HG03571 (cell line): ENCODE measurements around the gene MVB12B.

Source experiments
- ATAC-seq: cut with Tn5 transposase; IDR thresholded peaks from one replicate; pipeline ENCODE4 v1.9.1; 2021; ENCODE audit not compliant: unreplicated experiment

The MVB12B gene

GRCh38 chr9:126401581-126401980 is 75.0 kb downstream of the MVB12B start:
- no peak for ATAC-seq

GRCh38 chr9:126403397-126403796 is 76.8 kb downstream of the MVB12B start:
- ATAC-seq = no peak

- no peak for ATAC-seq
Measured at GRCh38 chr9:126404459-126404858, 77.8 kb downstream of the MVB12B start.

GRCh38 chr9:126406075-126406667 is 79.5 kb downstream of the MVB12B start:
- no peak for ATAC-seq

GRCh38 chr9:126407114-126407870 is 80.7 kb downstream of the MVB12B start:
- no peak for ATAC-seq

- no peak for ATAC-seq
Measured at GRCh38 chr9:126408004-126408403, 81.4 kb downstream of the MVB12B start.

GRCh38 chr9:126410229-126410628 is 83.6 kb downstream of the MVB12B start:
- no peak for ATAC-seq

GRCh38 chr9:126411225-126411947 is 84.8 kb downstream of the MVB12B start:
- peak; percentile 59 for ATAC-seq

GRCh38 chr9:126411948-126412284 is 85.3 kb downstream of the MVB12B start:
- peak; percentile 23 for ATAC-seq

- no peak for ATAC-seq
Measured at GRCh38 chr9:126412905-126413304, 86.3 kb downstream of the MVB12B start.

- no peak for ATAC-seq
Measured at GRCh38 chr9:126413391-126414068, 86.9 kb downstream of the MVB12B start.

GRCh38 chr9:126415741-126416370 is 89.2 kb downstream of the MVB12B start:
- no peak for ATAC-seq

GRCh38 chr9:126417043-126417442 is 90.4 kb downstream of the MVB12B start:
- no peak for ATAC-seq

- no peak for ATAC-seq
Measured at GRCh38 chr9:126417684-126418083, 91.1 kb downstream of the MVB12B start.

- no peak for ATAC-seq
Measured at GRCh38 chr9:126418608-126419007, 92.0 kb downstream of the MVB12B start.

GRCh38 chr9:126419475-126419874 is 92.8 kb downstream of the MVB12B start:
- ATAC-seq = no peak

- ATAC-seq = no peak
Measured at GRCh38 chr9:126420135-126420534, 93.5 kb downstream of the MVB12B start.

GRCh38 chr9:126420643-126421564 is 94.3 kb downstream of the MVB12B start:
- ATAC-seq = no peak

GRCh38 chr9:126421567-126422428 is 95.2 kb downstream of the MVB12B start:
- ATAC-seq = no peak
